Umbilical cord (tissue), 2 donors: ENCODE data around the gene RPL22. TPM values are rescaled to one million over a fixed set of nuclear protein-coding genes. Genes with fewer than 3 reads are reported as not detected.

Source experiments
- DNase-seq: peaks from one replicate; pipeline ENCODE4 v3.0.0-alpha.2; 2015; ENCODE audit warnings: low spot score
- total RNA-seq: library from RNA; depleted of rRNA; stranded (reverse); fragments of >200 nt; gene quantifications from one replicate; pipeline ENCODE4 v1.2.3, GENCODE V29; 2014; ENCODE audit warnings: low replicate concordance; ENCODE audit not compliant: insufficient read depth

Gene RPL22
- total RNA-seq, 1 donor from 2014 or later = 196 TPM

DNA sequence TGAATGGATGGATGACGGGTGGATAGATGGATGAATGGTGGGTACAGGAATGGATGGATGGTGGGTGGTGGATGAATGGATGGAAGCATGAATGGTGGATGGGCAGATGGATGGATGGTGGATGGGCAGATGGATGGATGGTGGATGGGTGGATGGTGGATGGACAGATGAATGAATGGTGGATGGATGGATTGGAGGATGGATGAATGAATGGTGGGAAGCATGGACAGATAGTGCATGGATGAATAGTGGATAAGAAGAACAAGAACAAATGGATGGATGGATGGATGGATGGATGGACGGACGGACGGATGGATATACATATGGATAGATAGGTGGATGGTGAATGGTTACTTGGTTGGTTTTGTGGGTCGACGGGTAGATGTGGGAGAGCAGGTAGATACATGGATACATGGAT, 24.0 kb downstream of the RPL22 start:
- DNase-seq = no peak

DNA sequence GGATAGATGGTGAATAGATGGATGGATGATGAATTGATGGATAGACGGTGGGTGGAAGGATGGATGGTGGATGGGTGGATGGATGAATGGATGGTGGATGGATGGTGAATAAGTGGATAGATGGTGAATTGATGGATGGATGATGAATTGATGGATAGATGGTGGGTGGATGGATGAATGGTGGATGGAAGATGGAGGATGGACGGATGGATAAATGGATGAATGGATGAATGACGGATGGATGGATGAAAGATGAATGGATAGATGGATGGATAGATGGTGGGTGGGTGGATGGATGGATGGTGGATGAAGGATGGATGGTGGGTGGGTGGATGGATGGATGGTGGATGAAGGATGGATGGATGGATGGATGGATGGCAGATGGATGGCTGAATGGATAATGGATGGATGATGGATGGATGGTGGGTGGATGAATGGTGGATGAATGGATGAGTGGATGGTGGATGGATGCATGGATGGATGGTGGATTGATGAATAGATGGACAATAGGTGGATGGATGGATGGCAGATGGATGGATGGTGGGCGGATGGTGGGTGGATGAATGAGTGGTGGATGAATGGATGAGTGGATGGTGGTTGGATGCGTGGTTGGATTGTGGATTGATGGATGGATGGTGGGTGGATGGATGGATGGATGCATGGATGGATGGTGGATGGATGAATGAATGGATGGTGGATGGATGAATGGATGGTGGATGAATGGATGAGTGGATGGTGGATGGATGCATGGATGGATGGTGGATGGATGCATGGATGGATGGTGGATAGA, 24.6 kb downstream of the RPL22 start:
- DNase-seq = no peak

DNA sequence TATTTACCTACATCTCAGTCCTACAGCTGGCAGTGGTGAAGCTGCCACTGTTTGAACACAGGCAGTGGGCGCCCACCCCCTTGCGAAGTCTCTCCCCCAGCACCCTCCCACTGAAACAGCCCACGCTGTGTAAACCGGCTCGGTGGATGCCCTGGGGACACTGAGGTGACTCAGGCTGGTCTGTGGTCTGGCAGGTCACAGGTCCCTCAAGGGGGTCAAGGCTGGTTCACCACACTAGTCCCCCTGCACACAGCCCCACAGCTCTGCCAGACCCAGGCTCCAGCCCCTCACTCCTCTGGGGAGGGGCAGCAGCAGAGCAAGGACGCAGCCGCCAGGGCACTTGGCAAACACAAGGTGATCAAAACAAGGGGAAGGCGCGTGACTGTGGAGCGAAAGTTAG, 26.8 kb downstream of the RPL22 start:
- DNase-seq = no peak

DNA sequence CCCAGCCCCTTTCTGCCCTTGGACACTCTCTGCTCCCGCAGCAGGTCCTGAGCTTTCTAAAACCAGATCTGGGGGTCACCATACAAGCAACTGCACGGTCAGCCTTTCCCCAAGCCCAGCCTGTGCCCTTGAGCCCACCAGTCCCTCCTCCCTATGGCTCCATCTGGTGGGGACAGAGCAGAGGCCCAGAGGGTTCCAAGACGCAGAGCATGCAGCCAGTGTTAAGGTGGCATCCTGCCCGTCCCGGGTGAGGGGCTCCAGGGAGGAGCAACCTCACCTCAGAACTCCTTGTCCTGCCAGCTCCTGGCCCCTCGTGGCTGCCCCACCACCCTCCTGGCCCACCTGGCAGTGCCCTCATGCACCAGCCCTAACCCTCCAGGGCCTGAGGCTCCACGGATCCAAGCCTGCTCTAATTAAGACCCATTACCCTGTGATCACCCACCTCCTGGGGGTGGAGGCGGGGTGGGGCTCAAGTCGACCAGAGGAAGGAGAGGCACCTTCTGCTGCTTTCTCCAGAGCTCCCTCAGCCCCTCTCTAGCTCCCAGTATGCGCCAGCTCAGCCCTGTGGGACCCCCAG, 27.8 kb downstream of the RPL22 start:
- DNase-seq = no peak

DNA sequence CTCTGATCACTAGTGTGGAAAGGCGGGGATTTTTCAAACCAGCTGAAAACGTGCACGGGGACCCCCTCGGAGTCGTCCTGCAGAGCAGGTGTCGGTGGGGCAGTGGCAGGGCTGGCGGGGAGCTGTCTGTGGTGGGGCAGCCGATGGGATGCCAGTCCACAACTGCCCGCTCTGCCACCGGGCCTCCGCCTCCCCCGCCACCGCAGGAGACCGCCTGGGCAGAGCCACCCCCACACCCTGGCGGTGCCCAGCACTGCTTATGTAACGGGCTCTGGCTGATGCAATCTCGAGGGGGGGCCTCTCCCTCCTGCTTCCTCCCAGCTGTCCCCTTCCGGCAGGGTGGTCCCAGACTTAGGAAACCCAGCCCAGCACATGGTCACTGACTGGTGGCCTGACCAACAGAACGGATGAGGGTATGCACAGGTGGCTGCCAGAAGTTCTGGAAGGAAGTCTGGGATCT, 28.6 kb downstream of the RPL22 start:
- no peak for DNase-seq

DNA sequence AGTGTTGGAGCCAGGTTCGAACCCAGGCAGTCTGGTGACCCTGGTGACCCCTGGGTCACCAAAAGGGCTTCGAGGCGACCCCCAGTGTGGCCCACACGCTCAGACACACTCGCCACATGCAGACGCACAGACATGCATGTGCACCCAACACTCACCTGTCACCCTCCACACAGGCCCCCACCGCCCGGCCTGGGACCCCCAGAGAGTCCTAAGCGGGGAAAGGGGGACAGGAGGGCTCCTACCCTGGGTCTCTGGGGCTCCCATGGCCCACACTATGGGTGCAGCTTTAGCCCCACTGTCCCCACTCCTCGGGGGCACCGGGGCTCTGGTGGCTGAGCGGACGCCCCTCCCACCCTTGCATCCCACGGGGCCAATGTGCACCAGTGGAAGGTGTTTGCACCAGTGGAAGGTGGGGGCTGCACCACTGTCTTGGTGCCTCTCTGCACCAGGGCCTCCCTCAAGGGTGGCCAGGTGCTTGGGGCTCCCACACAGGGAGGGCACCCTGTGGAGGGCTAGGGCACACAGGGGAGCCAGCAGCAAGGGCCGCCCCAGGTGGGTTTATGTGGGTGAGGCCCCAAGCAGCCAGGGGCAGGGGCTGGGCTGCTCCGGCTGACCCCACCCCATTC, 29.2 kb downstream of the RPL22 start:
- DNase-seq = no peak

DNA sequence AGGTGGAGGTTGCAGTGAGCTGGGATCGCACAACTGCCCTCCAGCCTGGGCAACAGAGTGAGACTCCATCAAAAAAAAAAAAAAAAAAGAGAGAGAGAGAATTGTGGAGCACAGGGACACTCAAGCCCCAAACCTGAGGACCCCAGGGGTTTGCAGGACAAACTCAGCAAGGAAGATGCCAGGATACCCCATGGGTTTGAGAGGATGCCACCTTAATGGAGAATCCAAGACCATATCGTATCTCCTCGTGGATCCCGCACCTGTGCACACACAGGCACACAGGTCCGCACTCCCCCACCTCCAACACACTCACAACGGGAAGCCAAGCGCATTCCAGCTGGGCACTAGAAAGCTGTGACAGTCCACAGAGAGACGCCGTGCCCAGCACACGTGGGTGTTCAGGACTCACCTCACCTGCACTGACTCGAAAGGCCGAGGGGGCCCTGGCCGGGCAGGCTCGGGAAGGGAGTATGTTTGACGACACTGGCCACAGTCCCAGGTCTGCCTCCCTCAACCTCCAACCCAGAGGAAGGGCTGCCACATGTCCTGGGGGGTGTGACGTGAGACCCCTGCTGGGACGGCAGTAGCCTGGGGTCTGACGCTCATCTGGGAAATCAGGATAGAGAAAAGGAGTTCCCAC, 30.3 kb downstream of the RPL22 start:
- DNase-seq = no peak

DNA sequence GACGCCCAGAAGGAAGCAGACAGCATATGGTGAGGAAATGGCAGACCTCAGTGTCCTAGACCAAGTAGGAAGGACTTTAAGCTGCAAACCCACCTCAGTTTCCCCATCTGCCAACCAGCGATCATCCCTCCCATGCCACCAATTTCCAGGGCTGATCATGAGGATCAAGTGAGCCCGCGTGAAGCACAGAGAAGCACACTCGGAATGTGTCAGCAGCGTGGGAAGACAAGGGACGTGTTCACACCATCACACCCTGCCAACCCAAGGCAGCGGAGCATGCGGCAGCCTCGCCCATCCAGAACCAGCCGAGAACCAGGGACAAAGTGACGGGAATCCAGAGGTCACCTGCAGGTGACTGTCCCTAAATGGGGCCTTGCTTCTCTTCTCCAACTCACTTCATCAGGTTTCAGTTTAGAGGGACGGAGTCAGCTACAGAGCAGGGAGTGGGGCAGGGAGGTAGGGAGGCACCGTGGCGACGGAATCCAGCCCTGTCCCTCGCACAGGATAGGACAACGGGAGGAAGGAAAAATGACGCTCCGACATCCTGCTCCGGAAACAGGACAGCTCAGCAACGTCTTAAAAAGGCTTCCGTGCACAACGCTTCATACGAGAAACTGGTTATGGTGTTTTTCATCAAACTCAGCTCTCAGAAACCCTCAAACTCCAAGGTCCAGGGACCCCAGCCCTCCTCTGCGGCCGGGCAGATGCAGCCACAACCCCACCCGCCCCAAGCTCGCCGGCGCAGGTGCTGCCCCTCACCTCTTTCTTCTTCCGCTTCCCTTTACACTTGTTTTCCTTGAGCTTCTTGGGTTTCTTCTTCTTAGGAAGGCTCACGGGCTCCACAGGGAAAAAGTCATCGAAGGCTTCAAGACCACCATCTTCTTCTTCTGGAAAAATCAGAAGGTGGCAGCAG, 31.7 kb downstream of the RPL22 start:
- DNase-seq = no peak

DNA sequence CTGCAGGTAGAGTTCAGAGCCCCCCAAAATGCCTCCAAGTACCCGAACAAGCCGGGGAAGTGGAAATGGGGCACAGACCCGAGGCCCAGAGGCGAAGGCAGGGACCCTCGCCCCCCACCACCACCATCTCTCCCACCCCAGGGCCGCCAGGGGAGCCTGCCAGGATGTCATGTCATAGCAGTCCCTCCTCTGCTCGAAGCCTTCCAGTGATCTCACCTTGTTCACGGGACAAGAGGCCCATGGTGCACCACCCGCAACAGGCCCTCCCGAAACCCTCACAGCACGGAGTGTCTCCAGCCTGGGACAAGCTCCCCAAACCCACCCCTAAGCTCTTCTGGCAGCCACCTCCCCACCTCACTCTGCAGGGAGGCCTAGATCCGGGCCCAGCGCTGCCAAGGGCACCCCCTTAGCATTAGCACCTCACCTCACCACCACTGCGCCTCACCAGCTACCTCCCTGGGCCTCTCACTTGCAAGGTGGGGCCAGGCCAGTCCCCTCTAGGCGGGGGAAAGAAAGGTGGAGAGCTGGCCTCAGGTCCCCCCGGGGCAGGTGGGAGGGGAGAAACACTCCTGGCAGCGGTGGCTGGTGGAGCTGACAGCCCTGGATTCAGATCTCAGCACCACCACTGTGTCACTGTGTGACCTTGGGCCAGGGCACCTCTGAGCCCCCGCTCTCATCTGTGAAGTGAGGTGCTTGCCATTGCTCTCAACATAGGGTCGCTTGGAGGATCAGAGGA, 32.6 kb downstream of the RPL22 start:
- no peak for DNase-seq

DNA sequence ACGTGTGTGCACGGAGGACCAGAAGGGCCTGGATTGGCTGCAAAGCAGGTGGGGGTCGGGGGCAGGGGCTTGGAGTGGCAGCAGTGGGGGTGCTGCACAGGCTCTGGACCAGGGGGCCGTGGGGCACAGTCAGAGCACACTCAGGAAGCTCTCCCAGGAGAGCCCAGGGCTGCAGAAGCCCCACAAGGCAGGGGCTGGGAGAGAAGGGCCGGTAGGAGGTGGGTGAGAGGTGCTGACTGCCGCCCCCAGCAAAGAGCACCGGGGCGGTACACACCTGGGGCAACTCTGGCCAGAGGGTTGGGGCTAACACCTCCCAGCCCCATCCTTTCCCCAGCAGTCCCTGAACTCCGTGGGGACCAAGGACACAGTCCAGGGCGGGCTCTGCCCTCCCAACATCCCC, 33.2 kb downstream of the RPL22 start:
- no peak for DNase-seq

DNA sequence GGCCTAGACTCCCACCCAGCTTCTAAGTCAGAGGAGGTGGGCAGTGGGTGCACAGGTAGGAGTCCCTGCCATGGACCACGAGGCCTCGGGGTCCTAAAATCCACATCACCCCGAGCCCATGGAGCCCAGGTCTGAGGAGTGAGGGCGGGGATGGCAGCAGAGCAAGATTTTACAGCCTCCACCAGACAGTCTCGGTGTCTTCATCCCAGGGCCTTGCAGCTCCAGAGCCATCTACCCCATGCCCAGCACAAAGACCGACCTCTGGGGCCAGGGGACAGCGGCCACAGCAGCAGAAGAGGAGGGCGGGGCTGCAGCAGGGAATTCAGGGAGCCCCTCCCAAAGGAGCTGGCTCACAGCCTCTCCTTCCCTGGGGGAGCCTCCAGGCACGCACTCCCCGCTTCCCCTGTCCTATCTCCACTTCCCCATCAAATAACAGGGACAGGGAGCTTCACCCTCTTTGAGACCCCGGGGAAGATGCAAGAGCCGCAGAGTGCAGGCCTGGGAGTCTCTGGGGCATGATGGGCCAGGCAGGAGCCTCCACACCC, 33.9 kb downstream of the RPL22 start:
- no peak for DNase-seq

DNA sequence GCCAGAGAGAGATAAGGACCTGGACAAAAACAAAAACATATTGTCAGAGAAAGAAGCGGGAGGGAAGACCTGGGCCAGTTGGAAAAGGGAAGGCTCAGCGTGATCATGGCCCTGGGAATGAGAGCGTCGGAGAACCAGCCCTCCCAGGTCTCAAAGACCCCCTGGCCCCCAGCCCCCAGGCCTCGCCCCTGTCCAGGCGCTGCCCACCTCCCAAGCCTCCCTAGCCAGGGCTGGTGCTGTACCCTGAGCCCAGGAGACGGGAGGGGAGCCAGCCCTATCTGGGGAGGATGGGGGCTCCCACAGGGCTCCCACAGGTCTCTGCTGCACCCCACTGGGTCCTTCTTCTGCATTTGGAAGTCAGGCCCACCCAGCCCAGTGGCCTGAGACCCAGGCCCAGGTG, 34.4 kb downstream of the RPL22 start:
- DNase-seq = no peak

DNA sequence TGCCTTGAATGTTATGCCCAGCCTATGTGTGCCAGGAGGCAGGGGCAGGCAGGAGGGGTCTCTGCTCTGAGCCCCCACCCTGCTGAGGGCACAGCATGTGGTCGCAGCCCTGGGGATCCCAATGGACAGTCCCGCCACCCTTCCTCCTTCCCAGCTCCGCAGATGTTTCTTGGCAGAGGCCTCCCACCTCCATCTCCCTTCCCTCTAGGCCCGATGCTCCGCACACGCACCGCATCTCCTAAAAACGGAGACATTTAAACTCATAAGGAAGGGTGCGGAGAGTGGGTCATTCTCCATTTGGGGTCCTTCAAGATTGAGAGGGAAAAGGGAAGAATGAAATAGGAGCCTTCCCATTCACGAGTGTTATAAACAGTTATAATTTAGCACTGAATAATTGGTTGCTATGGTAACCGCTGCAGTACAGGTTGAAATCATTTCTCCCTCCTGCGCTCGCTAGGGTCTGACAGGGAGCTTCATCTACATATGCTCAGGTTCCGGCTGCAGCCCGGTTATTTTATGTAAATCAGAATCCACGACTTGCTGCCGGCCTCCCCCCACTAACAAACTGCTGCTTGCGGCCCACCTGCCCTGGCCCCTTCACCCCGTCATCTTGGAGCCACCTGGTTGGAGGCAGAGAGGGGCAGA, 35.3 kb downstream of the RPL22 start:
- no peak for DNase-seq

DNA sequence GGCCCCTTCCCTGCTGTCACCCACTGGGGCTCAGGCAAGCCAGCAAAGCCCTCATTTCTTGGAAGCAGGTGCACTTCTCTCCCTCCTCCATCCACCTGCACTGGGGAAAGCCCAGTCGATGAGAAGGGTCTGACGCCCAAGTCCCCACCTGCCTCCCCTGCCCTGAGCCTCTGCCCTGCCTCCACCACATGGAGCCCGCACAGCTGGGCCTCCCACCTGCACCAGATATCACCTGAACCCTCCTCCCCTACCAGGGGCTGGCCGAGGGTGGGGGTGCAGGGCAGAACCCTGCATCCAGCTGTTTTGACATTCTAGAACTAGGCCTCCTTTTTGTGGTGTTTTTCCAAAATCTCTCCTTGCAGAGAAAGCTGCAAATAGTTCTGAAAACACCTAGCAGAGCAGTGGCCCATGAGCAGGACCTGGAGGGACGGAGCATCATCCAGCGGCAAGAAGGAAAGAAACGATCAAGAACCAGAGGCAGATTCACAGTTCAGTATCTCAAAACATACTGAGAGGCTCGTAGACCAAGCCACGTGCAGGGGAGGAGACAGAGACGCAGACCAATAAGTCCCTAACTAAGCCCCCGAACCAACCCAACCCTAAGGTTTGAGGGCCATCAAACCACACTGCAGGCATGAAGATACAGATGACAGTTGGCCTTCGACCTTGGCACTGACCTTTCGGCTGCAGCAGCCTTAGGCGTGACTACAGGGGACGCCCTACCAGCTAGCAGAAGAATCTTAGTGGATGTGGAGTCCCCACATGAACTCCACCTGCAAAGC, 36.0 kb downstream of the RPL22 start:
- no peak for DNase-seq

DNA sequence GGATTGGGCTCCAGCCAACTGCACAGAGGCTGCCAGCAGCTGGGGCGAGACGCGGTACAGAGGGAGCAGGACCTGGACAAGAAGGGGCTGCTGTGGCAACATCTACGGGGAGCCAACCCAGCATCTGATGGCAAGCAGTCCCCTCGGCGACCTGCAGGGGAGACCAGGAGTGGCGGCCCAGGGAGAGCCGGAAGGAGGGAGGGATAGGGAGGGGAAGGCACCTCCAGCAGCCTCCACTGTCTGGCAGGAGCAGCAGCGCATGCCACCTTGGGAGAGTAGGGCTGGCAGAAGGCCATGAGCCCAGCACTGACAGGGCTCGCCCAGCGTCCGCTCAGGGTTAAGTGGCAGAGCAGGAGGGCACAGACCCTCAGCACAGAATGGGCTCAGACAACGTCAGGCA, 36.6 kb downstream of the RPL22 start:
- DNase-seq = no peak

DNA sequence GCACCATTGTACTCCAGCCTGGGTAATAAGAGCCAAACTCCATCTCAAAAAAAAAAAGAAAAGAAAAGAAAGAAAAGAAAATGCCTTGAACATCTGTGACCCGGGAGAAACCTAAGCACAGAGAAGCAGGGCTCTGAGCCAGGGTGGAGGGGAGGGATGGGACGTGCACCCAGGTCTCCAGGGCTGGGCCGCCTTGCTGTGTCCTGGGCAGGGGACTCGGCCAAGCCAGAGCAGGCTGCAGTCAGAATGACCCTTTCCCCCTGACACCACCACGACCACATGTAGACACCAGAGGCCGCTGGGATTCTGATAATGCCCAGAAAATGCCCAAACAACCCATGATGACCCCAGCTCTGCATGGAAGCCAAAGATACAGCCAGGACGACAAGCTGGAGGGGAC, 37.1 kb downstream of the RPL22 start:
- no peak for DNase-seq

DNA sequence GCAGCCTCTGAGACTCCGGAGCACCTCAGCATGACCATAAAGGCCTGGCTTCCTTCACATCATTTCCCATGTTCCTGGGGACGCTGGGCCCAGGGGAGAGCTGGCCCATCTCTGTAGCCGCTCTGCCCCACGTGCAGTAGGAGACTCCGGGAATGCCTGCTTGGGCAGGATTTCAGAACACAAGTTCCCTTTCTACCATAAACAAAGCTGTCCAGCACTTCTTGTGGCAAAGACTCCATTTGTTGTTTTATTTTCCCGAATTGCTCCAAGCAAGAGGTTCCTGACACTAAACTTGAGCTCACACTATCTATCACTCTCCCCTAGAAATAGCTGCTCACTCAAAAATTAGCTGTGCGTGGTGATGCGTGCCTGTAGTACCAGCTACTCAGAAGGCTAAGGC, 41.2 kb downstream of the RPL22 start:
- DNase-seq = no peak

DNA sequence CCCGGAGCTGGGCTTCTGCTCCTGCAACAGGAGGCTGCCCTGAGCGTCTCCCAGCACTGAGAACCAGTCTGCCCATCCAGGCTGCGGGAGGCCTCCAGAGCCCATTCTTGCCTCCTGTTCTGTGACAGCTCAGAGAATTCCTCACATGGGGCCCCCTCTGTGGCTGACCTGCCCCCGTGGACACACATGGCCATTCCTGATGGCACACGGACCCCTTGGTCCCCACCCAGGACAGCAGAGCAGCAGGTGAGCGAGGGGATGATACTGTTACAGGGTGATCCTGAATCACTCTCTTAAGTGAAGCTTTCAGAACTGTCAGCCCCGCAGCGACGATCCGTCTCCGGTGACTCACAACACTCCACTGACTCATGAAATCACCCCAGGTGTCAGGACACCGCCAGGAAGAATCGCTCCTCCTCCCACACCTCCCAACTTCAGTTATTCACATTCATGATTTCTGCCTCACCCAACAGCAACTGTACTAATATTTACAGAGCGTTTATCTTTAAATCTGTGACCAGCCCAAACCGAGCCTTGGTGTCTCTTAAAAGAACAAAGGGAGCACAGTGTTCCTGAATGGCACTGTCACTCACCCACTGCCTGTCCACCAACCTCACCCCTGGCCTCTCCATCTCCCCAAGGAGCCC, 41.7 kb downstream of the RPL22 start:
- DNase-seq = no peak

DNA sequence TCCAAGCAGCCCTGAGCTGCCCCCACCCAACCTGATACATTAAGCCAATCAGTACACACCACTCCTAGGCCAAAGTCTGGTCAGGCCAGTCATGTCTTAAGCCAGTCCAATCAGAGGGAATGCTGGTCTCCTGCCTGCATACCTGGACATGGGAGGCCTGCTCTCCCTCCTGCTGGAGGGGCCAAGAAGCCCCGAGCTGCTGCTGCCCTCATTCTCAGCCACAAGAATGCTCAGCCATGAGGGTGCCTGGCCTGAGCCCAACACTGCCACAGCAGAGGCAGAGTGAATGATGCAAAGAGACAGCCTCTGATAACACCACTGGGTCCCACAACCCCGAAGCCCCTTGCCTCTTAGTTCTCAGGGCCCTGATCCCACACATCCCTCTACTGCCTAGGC, 42.3 kb downstream of the RPL22 start:
- DNase-seq = no peak
